ENCODE measurements around the gene KIF2C.
A peak's percentile ranks its signal among the peaks of the same experiment; 100 is the strongest.
"Not testable (repeated sequence)": the region's sequence is repeated elsewhere in the genome, so short reads cannot be mapped to it uniquely, and the experiment has no call there.

KIF2C gene

DNA sequence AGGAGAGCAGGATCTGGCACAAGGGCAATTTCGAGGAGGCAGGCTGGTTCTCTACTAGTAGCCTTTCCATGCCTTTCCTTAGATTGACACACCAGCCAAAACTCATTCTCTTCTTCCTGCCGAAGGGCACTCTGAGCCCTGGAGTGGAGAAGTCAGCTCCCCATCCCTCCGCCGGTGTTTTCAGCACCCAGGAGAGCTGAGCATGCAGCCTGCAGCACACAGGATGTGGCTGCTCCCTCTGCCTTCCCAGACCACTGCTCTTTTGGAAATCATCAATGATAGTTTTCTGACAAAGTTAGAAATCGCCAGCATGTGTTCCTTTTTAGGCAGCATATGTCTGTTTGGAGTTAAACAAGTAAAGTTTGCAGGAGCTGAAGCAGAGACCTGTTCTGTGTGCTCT lies 20.3 kb upstream of the KIF2C start:
- no peak for DNase-seq (ENCODE audit: low spot score)

DNA sequence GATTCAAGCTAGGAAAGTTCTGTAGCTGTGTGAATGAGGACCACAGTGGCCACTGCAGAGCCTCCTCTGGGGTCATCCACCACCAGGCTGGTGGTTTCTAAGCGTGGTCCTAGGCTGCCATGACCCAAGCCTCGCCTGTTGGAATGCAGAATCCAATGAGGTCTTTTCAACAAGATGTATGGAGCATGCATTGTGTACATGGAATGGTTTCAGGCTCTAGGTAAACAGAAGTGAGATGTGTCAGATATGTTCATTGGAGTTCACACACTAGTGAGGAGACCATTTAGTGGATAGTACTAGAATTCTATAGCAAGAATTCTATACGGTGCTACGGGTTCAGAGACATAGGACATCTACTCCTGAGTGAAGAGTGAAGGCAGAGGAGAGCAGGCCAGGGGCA lies 19.4 kb upstream of the KIF2C start:
- no peak for DNase-seq (ENCODE audit: low spot score)

GRCh38 chr1:44721485-44722361 lies 17.9 kb upstream of the KIF2C start:
- peak; percentile 79 for DNase-seq (ENCODE audit: low spot score)

DNA sequence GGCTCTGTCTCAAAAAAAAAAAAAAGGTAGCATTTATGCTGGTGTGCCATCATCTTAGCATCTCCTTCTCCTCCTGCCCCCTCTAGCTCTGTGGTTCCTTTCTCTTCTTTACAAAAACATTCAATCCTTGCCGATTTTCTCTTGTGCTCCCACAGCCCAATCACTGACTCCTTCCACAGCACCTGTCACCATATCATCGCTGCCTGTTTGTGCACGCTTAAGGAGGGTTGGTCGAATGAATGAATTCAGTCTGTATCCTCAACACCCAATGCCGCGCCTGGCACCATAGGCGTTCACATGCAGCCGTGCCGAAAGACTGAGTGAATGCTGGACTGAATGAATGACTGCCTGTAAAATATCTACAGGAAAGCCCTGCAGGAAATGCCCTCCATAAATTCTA lies 16.6 kb upstream of the KIF2C start:
- DNase-seq (ENCODE audit: low spot score) = no peak

- DNase-seq (ENCODE audit: low spot score) = no peak
Measured at GRCh38 chr1:44723496-44724295, 15.9 kb upstream of the KIF2C start.

DNA sequence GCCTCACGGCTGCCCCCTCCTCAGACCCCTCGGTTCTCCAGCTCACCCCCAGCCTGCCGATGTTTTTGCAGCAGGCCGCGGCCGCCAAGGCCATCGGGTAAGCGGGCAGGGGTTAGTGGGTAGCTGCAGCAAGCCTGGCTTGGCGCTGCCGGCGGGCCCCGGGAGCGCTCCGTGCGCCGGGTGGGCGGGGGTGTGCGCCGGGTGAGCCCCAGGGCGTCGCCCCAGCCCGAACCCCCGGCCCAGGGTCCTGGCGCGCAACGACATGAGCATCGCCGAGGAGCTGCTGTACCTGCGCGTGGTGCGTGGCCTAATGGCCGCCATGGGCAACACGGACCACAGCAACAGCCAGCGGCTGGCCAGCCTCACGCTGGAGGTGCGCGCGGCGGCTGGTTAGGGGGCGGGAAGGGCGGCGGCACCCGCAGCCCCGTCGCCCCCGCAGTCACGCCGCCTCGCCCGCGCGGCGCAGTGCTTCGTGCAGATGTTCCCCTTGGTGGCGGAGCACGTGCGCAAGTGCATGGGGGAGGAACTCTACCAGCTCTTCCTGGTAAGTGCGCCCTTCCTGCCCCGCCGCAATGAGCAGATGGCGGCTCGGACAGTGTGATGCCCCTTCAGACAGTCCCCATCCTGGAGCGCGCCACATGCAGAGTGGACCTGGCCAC lies 15.2 kb upstream of the KIF2C start:
- no peak for DNase-seq (ENCODE audit: low spot score)

- no peak for DNase-seq (ENCODE audit: low spot score)
Measured at GRCh38 chr1:44724955-44725698, 14.5 kb upstream of the KIF2C start.

DNA sequence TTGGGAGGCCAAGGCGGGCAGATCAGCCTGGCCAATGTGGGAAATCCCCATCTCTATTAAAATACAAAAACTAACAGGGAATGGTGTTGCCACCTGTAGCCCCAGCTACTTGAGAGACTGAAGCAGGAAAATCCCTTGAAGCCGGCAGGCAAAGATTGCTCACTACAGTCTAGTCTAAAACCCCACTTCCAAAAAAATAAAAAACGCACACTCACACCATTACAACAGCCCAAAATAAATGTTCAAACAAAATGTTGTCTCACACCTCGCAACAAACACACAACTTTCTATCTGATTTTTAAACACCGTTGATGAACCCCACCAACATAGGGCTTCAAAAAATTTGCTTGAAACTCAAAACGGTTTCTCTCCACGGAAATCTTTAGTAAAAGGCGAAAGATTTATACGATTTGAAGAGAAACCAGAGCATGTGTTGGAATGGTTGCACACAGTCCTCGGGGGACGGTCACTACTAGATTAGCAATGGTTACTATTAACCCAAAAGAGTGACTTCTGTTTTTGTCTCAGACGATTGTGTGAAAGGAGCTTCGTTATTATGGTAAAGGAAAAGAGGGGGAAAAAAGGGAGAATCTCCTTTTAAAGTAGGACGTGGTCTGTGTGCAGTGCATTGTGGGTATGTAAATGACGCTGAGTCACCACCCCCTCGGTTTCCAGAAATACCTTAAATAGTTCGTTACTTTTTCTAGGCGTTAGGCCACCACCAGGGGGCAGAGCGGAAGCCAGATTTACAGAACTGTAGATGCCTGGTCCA lies 8.7 kb upstream of the KIF2C start, which contains the start of gene RNU5D-1:
TSS of gene RNU5D-1 (minus strand) at position 430 of the 772 bp plus-strand sequence.
- DNase-seq (ENCODE audit: low spot score) = peak; percentile 92

DNA sequence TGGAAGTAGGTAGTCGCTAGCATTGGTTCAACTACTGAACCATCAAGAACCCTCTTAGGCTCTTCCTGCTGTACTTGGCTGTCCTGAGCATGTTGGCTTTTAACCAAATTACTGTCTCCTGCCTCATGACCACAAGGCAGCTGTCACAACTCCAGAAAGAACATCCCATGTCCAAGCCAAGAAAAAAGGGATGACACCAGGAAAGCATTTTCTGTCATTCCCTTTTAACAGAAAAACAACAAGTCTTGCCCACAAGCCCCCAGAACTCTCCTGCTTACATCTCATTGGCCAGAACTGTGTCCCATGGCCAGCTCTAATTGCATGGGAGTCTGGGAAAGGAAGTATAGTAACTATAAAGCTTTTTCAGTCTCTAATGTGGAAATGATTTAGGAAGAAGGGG lies 6.3 kb upstream of the KIF2C start:
- no peak for DNase-seq (ENCODE audit: low spot score)

DNA sequence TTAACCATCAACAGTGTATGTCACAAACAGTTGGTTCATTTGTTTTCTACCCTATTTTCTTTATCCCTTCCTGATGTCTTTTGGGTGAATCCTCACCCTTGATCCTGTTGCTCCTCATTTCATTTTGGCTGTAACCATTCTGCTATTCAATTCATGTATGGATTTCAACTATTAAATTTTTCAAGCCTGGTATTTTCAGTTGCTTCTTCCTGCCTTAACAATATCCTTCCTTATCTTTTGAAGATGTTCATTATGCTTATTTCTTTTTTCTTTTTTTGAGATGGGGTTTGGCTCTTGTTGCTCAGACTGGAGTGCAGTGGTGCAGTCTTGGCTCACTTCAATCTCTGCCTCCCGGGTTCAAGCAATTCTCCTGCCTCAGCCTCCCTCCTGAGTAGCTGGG lies 5.9 kb upstream of the KIF2C start:
- no peak for DNase-seq (ENCODE audit: low spot score)

DNA sequence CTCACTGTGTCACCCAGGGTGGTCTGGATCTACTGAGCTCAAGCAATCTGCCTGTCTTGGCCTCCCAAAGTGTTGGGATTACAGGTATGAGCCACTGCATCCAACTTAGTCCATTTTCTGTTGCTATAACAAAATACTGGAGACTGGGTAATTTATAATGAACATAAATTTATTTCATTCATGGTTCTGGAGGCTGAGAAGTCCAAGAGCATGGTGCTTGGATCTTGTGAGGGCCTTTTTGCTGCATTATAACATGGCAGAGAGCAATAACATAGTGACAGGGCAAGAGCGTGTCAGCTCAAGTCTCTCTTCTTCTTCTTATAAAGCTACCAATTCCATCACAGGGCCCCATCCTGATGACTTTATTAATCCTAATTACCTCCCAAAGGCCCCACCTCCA lies 3.6 kb upstream of the KIF2C start:
- DNase-seq (ENCODE audit: low spot score) = no peak

DNA sequence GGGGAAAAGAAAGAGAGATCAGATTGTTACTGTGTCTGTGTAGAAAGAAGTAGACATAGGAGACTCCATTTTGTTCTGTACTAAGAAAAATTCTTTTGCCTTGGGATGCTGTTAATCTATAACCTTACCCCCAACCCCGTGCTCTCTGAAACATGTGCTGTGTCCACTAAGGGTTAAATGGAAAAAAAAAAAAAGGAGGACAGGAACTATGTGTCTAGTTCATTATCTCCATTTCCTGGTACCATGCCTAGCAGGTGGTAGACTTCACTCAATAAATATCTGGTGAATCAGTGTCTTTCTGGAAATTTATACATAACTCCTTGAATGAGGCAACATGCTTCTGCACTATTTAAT lies 707 bp upstream of the KIF2C start:
- DNase-seq (ENCODE audit: low spot score) = not testable (repeated sequence)

- DNase-seq (ENCODE audit: low spot score) = no peak
Measured at GRCh38 chr1:44740179-44740617, 561 bp downstream of the KIF2C start.

GRCh38 chr1:44743211-44743610 lies 3.6 kb downstream of the KIF2C start:
- no peak for DNase-seq (ENCODE audit: low spot score)

DNA sequence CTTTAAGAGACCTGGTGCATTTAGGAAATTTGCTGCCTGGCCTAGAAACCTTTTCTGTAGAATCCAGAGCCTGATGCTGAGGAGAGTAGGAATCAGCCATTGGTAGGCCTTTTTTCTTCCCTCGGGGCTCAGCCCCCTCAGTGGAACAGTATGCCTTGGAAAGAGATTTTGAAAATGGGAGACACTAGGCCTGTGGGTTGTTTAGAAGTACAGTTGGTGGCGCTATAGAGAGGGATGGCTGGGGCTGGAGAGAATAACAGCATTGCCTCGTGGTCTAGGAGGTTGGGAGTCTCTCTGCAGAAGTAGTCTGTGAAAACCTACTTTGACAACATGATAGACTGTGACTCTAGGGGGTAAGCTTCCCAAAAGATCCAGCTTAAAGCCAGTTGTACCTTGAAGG lies 8.2 kb downstream of the KIF2C start:
- no peak for DNase-seq (ENCODE audit: low spot score)

- DNase-seq (ENCODE audit: low spot score) = no peak
Measured at GRCh38 chr1:44757420-44757819, 17.8 kb downstream of the KIF2C start.

- no peak for DNase-seq (ENCODE audit: low spot score)
Measured at GRCh38 chr1:44759077-44759476, 19.4 kb downstream of the KIF2C start.

- DNase-seq (ENCODE audit: low spot score) = no peak
Measured at GRCh38 chr1:44760876-44761275, 21.2 kb downstream of the KIF2C start.

GRCh38 chr1:44766421-44766820 lies 26.8 kb downstream of the KIF2C start:
- DNase-seq (ENCODE audit: low spot score) = not testable (repeated sequence)

DNA sequence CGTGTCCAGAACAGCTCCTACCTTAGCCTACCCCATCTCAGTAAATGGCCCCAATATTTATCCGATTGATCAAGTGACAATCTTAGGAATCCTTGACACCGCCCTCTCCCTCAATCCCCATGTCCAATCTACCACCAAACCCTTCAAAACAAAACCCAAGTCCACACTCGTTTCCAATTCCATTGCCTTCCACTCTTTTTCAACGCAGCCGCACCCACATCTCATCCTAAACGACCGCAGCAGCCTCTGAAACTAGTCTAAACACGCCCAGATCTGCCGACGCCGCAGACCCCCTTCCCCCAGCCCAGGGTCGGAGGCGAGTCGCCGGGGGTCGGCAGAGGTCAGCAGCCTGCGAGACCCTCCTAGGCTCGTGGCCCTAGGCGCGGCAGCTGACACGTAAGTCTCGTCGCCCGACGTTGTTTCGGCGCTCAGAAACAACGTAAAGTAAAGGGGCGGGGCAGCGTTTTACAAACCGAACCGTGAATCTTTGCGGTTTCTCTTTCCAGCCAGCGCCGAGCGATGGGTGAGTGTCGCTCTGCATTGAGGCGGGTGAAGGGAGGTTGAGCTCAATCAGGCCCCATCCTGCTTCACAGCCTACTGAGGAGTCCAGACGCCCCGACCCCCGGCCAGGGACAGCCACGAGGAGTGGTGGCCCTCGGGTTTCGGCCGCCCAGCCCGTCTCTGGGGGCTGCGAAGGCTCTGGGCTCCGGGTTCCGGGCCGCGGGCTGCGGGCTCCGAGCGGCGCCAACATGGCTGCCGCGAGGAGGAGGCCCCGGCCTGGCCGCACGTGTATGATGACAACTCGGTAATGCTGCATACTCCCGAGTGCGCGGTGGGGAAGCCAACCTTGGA lies 35.7 kb downstream of the KIF2C start, which contains the start of gene RPS8:
TSS of gene RPS8 (plus strand) at position 463 of the 852 bp plus-strand sequence. CDS start at position 520, 57 bp downstream.
- peak; percentile 88 for DNase-seq (ENCODE audit: low spot score)
